Ishikawa (cell line): Measurements from ENCODE around the gene RAB10.

Experiments used
- CEBPB ChIP-seq: IDR thresholded peaks from 2 replicates; pipeline ENCODE4 v1.6.1; 2012
- EGR1 ChIP-seq: IDR thresholded peaks from 2 replicates; pipeline ENCODE4 v1.6.1; 2012
- EP300 ChIP-seq: IDR thresholded peaks from 2 replicates; pipeline ENCODE4 v1.6.1; 2012; ENCODE audit warnings: borderline replicate concordance
- RAD21 ChIP-seq: IDR thresholded peaks from 2 replicates; pipeline ENCODE4 v1.6.1; 2012; ENCODE audit warnings: low read depth
- YY1 ChIP-seq: IDR thresholded peaks from 2 replicates; pipeline ENCODE4 v1.6.1; 2012; ENCODE audit warnings: low read depth
- ZBTB7A ChIP-seq: IDR thresholded peaks from 2 replicates; pipeline ENCODE4 v1.6.1; 2012; ENCODE audit warnings: low read depth
- TF ChIP-seq, protein P1 (sequence below): IDR thresholded peaks from 2 replicates; pipeline ENCODE4 v1.6.1; 2012

DNA sequence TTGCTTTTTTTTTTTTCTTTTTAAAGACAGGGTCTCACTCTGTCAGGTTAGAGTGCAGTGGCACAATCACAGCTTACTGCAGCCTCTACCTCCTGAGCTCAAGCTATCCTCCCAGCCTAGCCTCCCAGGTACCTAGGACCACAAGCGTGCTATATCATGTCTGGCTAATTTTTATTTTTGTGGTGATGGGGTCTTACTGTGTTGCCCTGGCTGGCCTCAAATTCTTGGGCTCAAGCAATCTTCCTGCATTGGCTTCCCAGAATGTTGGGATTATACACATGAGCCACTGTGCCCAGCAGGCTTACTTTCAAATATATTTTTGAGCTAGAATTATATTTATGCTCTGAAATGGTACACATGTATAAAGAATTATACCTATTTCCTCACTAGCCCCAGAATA, 85.6 kb downstream of the RAB10 start:
- TF ChIP-seq YY1 (no peak), RAD21 (no peak), CEBPB (no peak), EGR1 (no peak), ZBTB7A (no peak), EP300 (no peak)
- TF ChIP-seq, protein P1, sequence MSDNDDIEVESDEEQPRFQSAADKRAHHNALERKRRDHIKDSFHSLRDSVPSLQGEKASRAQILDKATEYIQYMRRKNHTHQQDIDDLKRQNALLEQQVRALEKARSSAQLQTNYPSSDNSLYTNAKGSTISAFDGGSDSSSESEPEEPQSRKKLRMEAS, result no peak
